Measurements from ENCODE around the gene KCNAB1. TPM values are rescaled to one million over a fixed set of nuclear protein-coding genes. Genes with fewer than 3 reads are reported as not detected.

The KCNAB1 gene
- total RNA-seq, 1 donor from 2014 or later: not detected

DNA sequence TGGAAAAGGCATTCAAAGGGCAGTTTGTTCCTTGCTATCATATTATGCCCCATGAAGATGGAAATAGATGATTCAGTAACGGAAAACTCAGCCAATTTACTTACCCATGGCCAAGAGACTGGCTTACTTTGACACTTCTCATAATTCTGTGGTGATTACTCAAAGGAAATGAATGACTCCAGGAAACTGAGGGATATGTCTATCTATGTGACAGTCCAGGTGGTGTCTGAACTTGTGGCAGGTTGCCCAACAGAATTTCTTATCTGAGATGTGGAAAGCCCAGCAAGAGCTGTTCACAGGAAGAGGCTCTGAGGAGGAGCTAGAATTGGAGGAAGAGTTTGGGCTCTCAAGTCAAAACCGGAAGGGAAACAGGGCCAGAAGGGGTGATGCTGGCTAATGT lies 91.2 kb downstream of the KCNAB1 start:
- DNase-seq (no peak), ATAC-seq (ENCODE audit: low read depth) (no peak)
- ChIA-PET CTCF (no interaction called here), POLR2A (no interaction called here)
- H3K4me3 Mint-ChIP-seq: no peak overlapping the region
- H3K27me3 Mint-ChIP-seq: peaks cover 14% of the 10 kb centered on the region
- intact Hi-C loops (cut with micrococcal nuclease): no loop called here
- no peaks in the 10 kb centered on the region for H3K9me3 Mint-ChIP-seq
- no peak overlapping the region for H3K27ac Mint-ChIP-seq
- TF ChIP-seq, protein P1, sequence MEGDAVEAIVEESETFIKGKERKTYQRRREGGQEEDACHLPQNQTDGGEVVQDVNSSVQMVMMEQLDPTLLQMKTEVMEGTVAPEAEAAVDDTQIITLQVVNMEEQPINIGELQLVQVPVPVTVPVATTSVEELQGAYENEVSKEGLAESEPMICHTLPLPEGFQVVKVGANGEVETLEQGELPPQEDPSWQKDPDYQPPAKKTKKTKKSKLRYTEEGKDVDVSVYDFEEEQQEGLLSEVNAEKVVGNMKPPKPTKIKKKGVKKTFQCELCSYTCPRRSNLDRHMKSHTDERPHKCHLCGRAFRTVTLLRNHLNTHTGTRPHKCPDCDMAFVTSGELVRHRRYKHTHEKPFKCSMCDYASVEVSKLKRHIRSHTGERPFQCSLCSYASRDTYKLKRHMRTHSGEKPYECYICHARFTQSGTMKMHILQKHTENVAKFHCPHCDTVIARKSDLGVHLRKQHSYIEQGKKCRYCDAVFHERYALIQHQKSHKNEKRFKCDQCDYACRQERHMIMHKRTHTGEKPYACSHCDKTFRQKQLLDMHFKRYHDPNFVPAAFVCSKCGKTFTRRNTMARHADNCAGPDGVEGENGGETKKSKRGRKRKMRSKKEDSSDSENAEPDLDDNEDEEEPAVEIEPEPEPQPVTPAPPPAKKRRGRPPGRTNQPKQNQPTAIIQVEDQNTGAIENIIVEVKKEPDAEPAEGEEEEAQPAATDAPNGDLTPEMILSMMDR (IDR thresholded peaks at IDR 0.05): no peak
- no peaks in the 10 kb centered on the region for H3K4me1 Mint-ChIP-seq
- H3K36me3 Mint-ChIP-seq (ENCODE audit: low read depth): no peaks in the 10 kb centered on the region

- intact Hi-C loops (cut with micrococcal nuclease): no loop called here
- CTCF ChIA-PET: no interaction called here
- TF ChIP-seq, protein P1 (IDR thresholded peaks at IDR 0.05): no peak
Observed at GRCh38 chr3:156214676-156215075, 94.3 kb downstream of the KCNAB1 start.

DNA sequence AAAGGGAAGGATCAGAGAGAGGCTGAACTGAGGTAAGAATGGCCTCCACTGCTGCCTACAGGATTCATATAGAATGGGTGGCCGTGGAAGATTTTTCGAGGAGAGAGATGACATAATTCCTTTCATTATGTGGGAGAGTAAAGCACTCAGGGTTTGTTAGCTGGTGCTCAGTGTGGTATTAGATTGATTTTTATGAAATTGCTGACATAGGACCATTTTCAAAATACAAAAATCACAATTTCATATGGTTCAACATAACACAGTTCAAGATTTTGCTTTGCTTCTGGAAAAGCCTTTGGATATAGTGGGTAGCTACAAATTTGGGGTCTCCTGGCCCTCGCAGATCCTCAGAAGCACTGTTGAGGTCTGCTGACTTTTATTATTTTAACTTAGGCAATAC lies 95.4 kb downstream of the KCNAB1 start:
- intact Hi-C loops (cut with micrococcal nuclease): no loop called here
- Mint-ChIP-seq H3K27ac (no peak overlapping the region), H3K36me3 (ENCODE audit: low read depth) (no peaks in the 10 kb centered on the region), H3K4me1 (no peaks in the 10 kb centered on the region), H3K27me3 (peaks cover 7% of the 10 kb centered on the region), H3K9me3 (peaks cover 5% of the 10 kb centered on the region), H3K4me3 (no peak overlapping the region)
- TF ChIP-seq, protein P1 (IDR thresholded peaks at IDR 0.05): no peak
- ChIA-PET POLR2A (no interaction called here), CTCF (no interaction called here)
- DNase-seq (no peak), ATAC-seq (ENCODE audit: low read depth) (no peak)

More at GRCh38 chr3:156214676-156215075, 94.3 kb downstream of the KCNAB1 start:
- peaks cover 3% of the 10 kb centered on the region for H3K9me3 Mint-ChIP-seq
- H3K27ac Mint-ChIP-seq: no peak overlapping the region
- ATAC-seq (ENCODE audit: low read depth): no peak
- H3K36me3 Mint-ChIP-seq (ENCODE audit: low read depth): no peaks in the 10 kb centered on the region
- H3K4me1 Mint-ChIP-seq: no peaks in the 10 kb centered on the region
- POLR2A ChIA-PET: no interaction called here
- no peak for DNase-seq
- H3K27me3 Mint-ChIP-seq: peaks cover 8% of the 10 kb centered on the region
- H3K4me3 Mint-ChIP-seq: no peak overlapping the region

DNA sequence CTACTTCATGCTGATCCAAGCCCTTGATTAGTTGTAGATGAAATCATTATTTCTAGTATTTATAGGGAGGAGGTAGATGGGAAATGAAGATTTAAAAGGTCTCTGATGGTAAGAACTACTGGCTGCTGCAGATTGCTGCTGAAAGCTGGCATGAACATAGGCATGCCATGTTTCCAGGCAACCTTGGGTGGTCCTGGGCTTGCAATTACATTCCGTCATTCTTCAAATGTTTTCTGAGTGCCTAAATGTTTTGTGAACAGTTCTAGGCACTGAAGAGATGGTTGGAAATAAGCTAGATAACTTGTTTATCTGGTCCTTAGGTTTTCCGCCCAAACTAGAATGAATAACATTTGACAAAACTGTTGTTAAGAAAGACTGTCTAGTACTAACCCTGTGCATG lies 95.8 kb downstream of the KCNAB1 start:
- Mint-ChIP-seq H3K9me3 (peaks cover 5% of the 10 kb centered on the region), H3K27ac (no peak overlapping the region), H3K4me1 (no peaks in the 10 kb centered on the region), H3K27me3 (peaks cover 7% of the 10 kb centered on the region), H3K36me3 (ENCODE audit: low read depth) (no peaks in the 10 kb centered on the region), H3K4me3 (no peak overlapping the region)
- TF ChIP-seq, protein P1 (IDR thresholded peaks at IDR 0.05): no peak
- intact Hi-C loops (cut with micrococcal nuclease): no loop called here
- DNase-seq (no peak), ATAC-seq (ENCODE audit: low read depth) (no peak)
- POLR2A ChIA-PET: no interaction called here
- CTCF ChIA-PET: no interaction called here

DNA sequence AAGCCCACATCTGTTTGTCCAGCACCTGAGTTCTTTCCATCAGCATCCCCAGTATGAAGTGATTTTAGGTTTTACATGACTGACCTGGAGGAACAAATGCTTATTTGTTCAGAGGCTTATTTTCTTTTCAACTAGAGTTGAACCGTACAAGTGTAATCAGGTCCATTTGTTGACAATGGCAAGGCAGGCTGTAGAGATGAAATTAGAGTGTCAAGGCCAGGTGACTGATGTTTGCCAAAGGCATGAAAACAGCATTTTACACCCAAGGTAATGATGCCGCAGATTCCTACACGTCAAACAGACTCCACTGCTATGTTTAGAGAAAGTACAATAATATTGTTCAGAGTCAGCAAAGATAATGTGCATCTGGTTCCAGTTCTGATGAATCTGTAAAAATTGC lies 96.5 kb downstream of the KCNAB1 start:
- TF ChIP-seq, protein P1 (IDR thresholded peaks at IDR 0.05): no peak
- H3K4me3 Mint-ChIP-seq: no peak overlapping the region
- intact Hi-C loops (cut with micrococcal nuclease): no loop called here
- H3K27me3 Mint-ChIP-seq: peaks cover 9% of the 10 kb centered on the region
- POLR2A ChIA-PET: no interaction called here
- no peaks in the 10 kb centered on the region for H3K4me1 Mint-ChIP-seq
- DNase-seq (no peak), ATAC-seq (ENCODE audit: low read depth) (no peak)
- H3K9me3 Mint-ChIP-seq: peaks cover 5% of the 10 kb centered on the region
- no peak overlapping the region for H3K27ac Mint-ChIP-seq
- no peaks in the 10 kb centered on the region for H3K36me3 Mint-ChIP-seq (ENCODE audit: low read depth)
- CTCF ChIA-PET: no interaction called here

Measured in activated B cell treated with CpG ODN at 0.5 μM for 24 hours (primary cell).